ENCODE measurements around the gene TTYH3. TPM values are rescaled to one million over a fixed set of nuclear protein-coding genes. Genes with fewer than 3 reads are reported as not detected.

The TTYH3 gene
- total and polyA plus RNA-seq, 2 of the 13 experiments (the other 11 are each of a cell fraction or from before 2014, with no cell fraction given): 26.3 to 50.0 TPM

GRCh38 chr7:2701832-2702593, 70.2 kb downstream of the TTYH3 start:
- CTCF ChIA-PET (ENCODE audit: low intra/inter-chr PET ratio, low total read pairs): no interaction called here
- no peak for FAIRE-seq
- Histone ChIP-seq H3K4me2 (ENCODE audit: low read depth, low read length) (no peak overlapping the region), H3K4me1 (ENCODE audit: insufficient read depth, low read length) (peaks cover 6% of the 10 kb centered on the region), H3K9me3 (ENCODE audit: low read length) (no peaks in the 10 kb centered on the region), H3K27ac (ENCODE audit: extremely low read length, insufficient read depth, low read length) (no peak overlapping the region), H3K36me3 (replicated peaks in 1 of 2; ENCODE audit: control insufficient read depth in 1 of 2, insufficient read depth in 2 of 2, low read length in 2 of 2) (no peaks in the 10 kb centered on the region), H3K27me3 (ENCODE audit: control insufficient read depth in 1 of 2, insufficient read depth in 2 of 2, low read length in 2 of 2) (peaks cover 22 to 67% of the 10 kb centered on the region in 2 experiments; a peak in 3 of 5 replicates), H3K9ac (ENCODE audit: insufficient read depth, low read depth, low read length) (no peak overlapping the region), H3K4me3 (replicated peaks in 1 of 3; ENCODE audit: insufficient read depth in 1 of 3, low read depth in 2 of 3, low read length in 3 of 3) (no peak overlapping the region), H4K20me1 (ENCODE audit: insufficient read depth, low read length) (no peaks in the 10 kb centered on the region), H2AFZ (ENCODE audit: low read length) (no peak overlapping the region), H3K79me2 (ENCODE audit: insufficient read depth, low read length) (no peaks in the 10 kb centered on the region)
- in situ Hi-C loops (cut with HindIII; ENCODE audit: extremely low pct_ligation_motif_present, low pct_unique_long_range_greater_than_20kb) (no loop called here), intact Hi-C loops (cut with micrococcal nuclease; ENCODE audit: unreplicated experiment) (no loop called here)
- POLR2A ChIA-PET: no interaction called here
- 17% methylated on average over 11 of the region's 12 CpGs for WGBS (ENCODE audit: low lambda C conversion rate)
- ATAC-seq: peak; percentile 50
- BruUV-seq (replicated peaks): no TSS peak
- DNase-seq (ENCODE audit: low spot score): no peak
- TF ChIP-seq ZNF598 (CRISPR knock-in tag; IDR thresholded peaks at IDR 0.05; ENCODE audit: borderline replicate concordance) (no peak), LBX2 (CRISPR knock-in tag; IDR thresholded peaks at IDR 0.05; ENCODE audit: borderline replicate concordance) (no peak), SRF (IDR thresholded peaks at IDR 0.05; ENCODE audit: low read depth, low read length) (no peak), TRIM24 (CRISPR knock-in tag; IDR thresholded peaks at IDR 0.05) (no peak), SOX5 (CRISPR knock-in tag; IDR thresholded peaks at IDR 0.05; ENCODE audit: borderline replicate concordance) (no peak), MEIS1 (CRISPR knock-in tag; IDR thresholded peaks at IDR 0.05; ENCODE audit: borderline replicate concordance) (no peak), ZNF724P (CRISPR knock-in tag; IDR thresholded peaks at IDR 0.05; ENCODE audit: borderline replicate concordance) (no peak), ZNF629 (CRISPR knock-in tag; conservative IDR thresholded peaks at IDR 0.05) (no peak), ZNF225 (CRISPR knock-in tag; IDR thresholded peaks at IDR 0.05) (no peak), PBX3 (CRISPR knock-in tag; IDR thresholded peaks at IDR 0.05; ENCODE audit: borderline replicate concordance) (no peak), ZNF704 (CRISPR knock-in tag; IDR thresholded peaks at IDR 0.05; ENCODE audit: borderline replicate concordance) (no peak), ARID4A (CRISPR knock-in tag; IDR thresholded peaks at IDR 0.05; ENCODE audit: borderline replicate concordance) (no peak), ETV5 (CRISPR knock-in tag; IDR thresholded peaks at IDR 0.05; ENCODE audit: borderline replicate concordance) (no peak), KAT7 (CRISPR knock-in tag; IDR thresholded peaks at IDR 0.05; ENCODE audit: borderline replicate concordance) (no peak), RARG (CRISPR knock-in tag; IDR thresholded peaks at IDR 0.05; ENCODE audit: low read depth) (no peak), ZMAT5 (CRISPR knock-in tag; IDR thresholded peaks at IDR 0.05; ENCODE audit: borderline replicate concordance, low read depth) (no peak), SCMH1 (CRISPR knock-in tag; IDR thresholded peaks at IDR 0.05; ENCODE audit: borderline replicate concordance) (no peak)

Measured in HepG2 (cell line).